Lung (tissue), 12 donors: ENCODE measurements around the gene IMPDH2. TPM values are rescaled to one million over a fixed set of nuclear protein-coding genes. Genes with fewer than 3 reads are reported as not detected.
A peak's percentile ranks its signal among the peaks of the same experiment; 100 is the strongest.

ENCODE experiments used
- ATAC-seq: fragments of 200-7000 bp; cut with Tn5 transposase; one replicate; pipeline ENCODE4 v1.9.1; 2020; ENCODE audit warnings: moderate number of reproducible peaks; ENCODE audit not compliant: insufficient read depth, low FRiP score
- DNase-seq, 3 donors: peaks; one replicate each; pipeline ENCODE4 v3.0.0-alpha.2; 2013 to 2017
- H3K27ac ChIP-seq, 2 donors: one replicate each; pipeline ENCODE4 v1.5.1; 2013; ENCODE audit warnings: mild to moderate bottlenecking in 2 of 2, moderate library complexity in 2 of 2, control low read depth in 1 of 2, inconsistent platforms in 1 of 2, low read depth in 1 of 2, low read length in 1 of 2
- H3K27me3 ChIP-seq, 3 donors: one replicate each; pipeline ENCODE4 v1.5.1; 2013; ENCODE audit warnings: low read length in 2 of 3; ENCODE audit not compliant: control insufficient read depth in 3 of 3, insufficient read depth in 3 of 3
- H3K36me3 ChIP-seq, 4 donors: one replicate each; pipeline ENCODE4 v1.5.1; 2013; ENCODE audit warnings: low read length in 4 of 4, mild to moderate bottlenecking in 1 of 4, moderate library complexity in 1 of 4; ENCODE audit not compliant: control insufficient read depth in 4 of 4, insufficient read depth in 4 of 4
- H3K4me1 ChIP-seq, 5 donors: one replicate each; pipeline ENCODE4 v1.5.1; 2013; ENCODE audit warnings: low read length in 5 of 5, mild to moderate bottlenecking in 2 of 5, moderate library complexity in 1 of 5; ENCODE audit not compliant: control insufficient read depth in 5 of 5, insufficient read depth in 5 of 5
- H3K4me3 ChIP-seq: one replicate; pipeline ENCODE4 v1.5.1; 2013; ENCODE audit warnings: mild to moderate bottlenecking, control low read depth, moderate library complexity
- H3K9ac ChIP-seq, 2 donors: one replicate each; pipeline ENCODE4 v1.5.1; 2013; ENCODE audit warnings: low read length in 2 of 2, control low read depth in 1 of 2; ENCODE audit not compliant: insufficient read depth in 1 of 2
- H3K9me3 ChIP-seq, 4 donors: one replicate each; pipeline ENCODE4 v1.5.1; 2013; ENCODE audit warnings: low read length in 3 of 4, mild to moderate bottlenecking in 1 of 4, moderate library complexity in 1 of 4; ENCODE audit not compliant: control insufficient read depth in 4 of 4, insufficient read depth in 3 of 4
- CTCF ChIP-seq: IDR thresholded peaks from 2 replicates; pipeline ENCODE4 v1.5.1; 2012; ENCODE audit warnings: mild to moderate bottlenecking; ENCODE audit errors: control extremely low read depth, extremely low read depth
- WGBS, 2 donors: extraction: QIAGEN DNeasy Blood & Tissue Kit; methylation state at CpG; one replicate each; pipeline ENCODE4 v1.1.7; 2013; 5-methylcytosine and 5-hydroxymethylcytosine counted together
- polyA plus RNA-seq, 2 donors: library from polyadenylated mRNA; stranded (reverse); fragments of 200-250 nt; gene quantifications; one replicate each; pipeline ENCODE4 v1.2.1, GENCODE V29; 2013
- total RNA-seq, 2 donors: library from RNA; depleted of rRNA in 1 of 2; stranded (reverse); fragments of >200 nt in 1 of 2; gene quantifications; one replicate each; pipeline ENCODE4 v1.2.1, GENCODE V29; 2014 to 2021
- donor health status: control.
- donor health status: control.
- donor health status: Bipolar disorder and iron deficiency.
- donor health status: healthy.
- donor health status: DM: yes; HTN: yes; CAD: no.

The IMPDH2 gene
- total and polyA plus RNA-seq, 4 donors: 129 to 216 (median 160) TPM

GRCh38 chr3:49030321-49030720, 1.1 kb upstream of the IMPDH2 start:
- no peaks in the 10 kb centered on the region for H3K27me3 ChIP-seq
- no peak for TF ChIP-seq CTCF
- 93% methylated on average over 6 of the region's 6 CpGs for WGBS, 2 donors
- H3K27ac ChIP-seq: no peak overlapping the region
- H3K9ac ChIP-seq: no peak overlapping the region
- H3K4me3 ChIP-seq: no peak overlapping the region
- peaks cover 12 to 48% (median 43%) of the 10 kb centered on the region in 4 donors for H3K36me3 ChIP-seq
- no peak for ATAC-seq
- H3K9me3 ChIP-seq: no peaks in the 10 kb centered on the region
- peaks cover 5 to 21% (median 11%) of the 10 kb centered on the region in 5 donors for H3K4me1 ChIP-seq
- no peak for DNase-seq

- Histone ChIP-seq H3K27ac (peak overlapping the region in 1 of 2 donors; percentile 17), H3K9ac (peak overlapping the region in 1 of 2 donors; percentile 86), H3K4me3 (peak overlapping the region; percentile 64)
Measured at GRCh38 chr3:49029563-49029884, 326 bp upstream of the IMPDH2 start.

GRCh38 chr3:49028298-49028672, 913 bp downstream of the IMPDH2 start:
- Histone ChIP-seq H3K9me3 (no peaks in the 10 kb centered on the region), H3K4me3 (no peak overlapping the region), H3K27ac (peak overlapping the region; percentile 4 to 93), H3K9ac (peak overlapping the region; percentile 86 to 95), H3K27me3 (no peaks in the 10 kb centered on the region), H3K4me1 (peaks cover 5 to 23% (median 11%) of the 10 kb centered on the region in 5 donors), H3K36me3 (peaks cover 12 to 62% (median 50%) of the 10 kb centered on the region in 4 donors)
- DNase-seq: no peak
- 86 to 96% methylated on average over 4 of the region's 4 CpGs for WGBS, 2 donors
- no peak for ATAC-seq
- TF ChIP-seq CTCF: no peak

More at GRCh38 chr3:49029563-49029884, 326 bp upstream of the IMPDH2 start:
- H3K27me3 ChIP-seq: no peaks in the 10 kb centered on the region
- DNase-seq: no peak
- H3K9me3 ChIP-seq: no peaks in the 10 kb centered on the region
- no peak for TF ChIP-seq CTCF
- whole genome bisulfite sequencing, 2 donors: 2 to 3% methylated on average over 7 of the region's 7 CpGs
- peaks cover 5 to 21% (median 11%) of the 10 kb centered on the region in 5 donors for H3K4me1 ChIP-seq
- peaks cover 12 to 54% (median 44%) of the 10 kb centered on the region in 4 donors for H3K36me3 ChIP-seq
- no peak for ATAC-seq

GRCh38 chr3:49027634-49028033, 1.6 kb downstream of the IMPDH2 start:
- H3K27me3 ChIP-seq: no peaks in the 10 kb centered on the region
- DNase-seq (no peak), ATAC-seq (no peak)
- no peak overlapping the region for H3K9ac ChIP-seq
- no peak overlapping the region for H3K4me3 ChIP-seq
- peaks cover 5 to 25% (median 7%) of the 10 kb centered on the region in 5 donors for H3K4me1 ChIP-seq
- no peaks in the 10 kb centered on the region for H3K9me3 ChIP-seq
- no peak for TF ChIP-seq CTCF
- WGBS, 2 donors: 96 to 97% methylated on average over 9 of the region's 9 CpGs
- peaks cover 12 to 59% (median 47%) of the 10 kb centered on the region in 4 donors for H3K36me3 ChIP-seq
- no peak overlapping the region for H3K27ac ChIP-seq
